SIG-M5 (cell line): ENCODE measurements around the gene TSPAN5.
"Not testable (repeated sequence)": the region's sequence is repeated elsewhere in the genome, so short reads cannot be mapped to it uniquely, and the experiment has no call there.

Source experiments
- DNase-seq: peaks from one replicate; lab custom pipeline; 2025; lab: John Stamatoyannopoulos, UW

TSPAN5 gene

GRCh38 chr4:98461121-98461865, 197.1 kb downstream of the TSPAN5 start:
- not testable (repeated sequence) for DNase-seq

- not testable (repeated sequence) for DNase-seq
Measured at GRCh38 chr4:98457422-98457821, 201.0 kb downstream of the TSPAN5 start.

GRCh38 chr4:98452091-98452490, 206.3 kb downstream of the TSPAN5 start:
- DNase-seq, result no peak

- no peak for DNase-seq
Measured at GRCh38 chr4:98448908-98449307, 209.5 kb downstream of the TSPAN5 start.

- DNase-seq, result no peak
Measured at GRCh38 chr4:98447648-98448047, 210.8 kb downstream of the TSPAN5 start.

GRCh38 chr4:98446499-98447375, 211.7 kb downstream of the TSPAN5 start:
- DNase-seq, result no peak

- DNase-seq, result no peak
Measured at GRCh38 chr4:98444371-98444770, 214.0 kb downstream of the TSPAN5 start.

GRCh38 chr4:98434816-98435215, 223.6 kb downstream of the TSPAN5 start:
- no peak for DNase-seq

GRCh38 chr4:98433691-98434090, 224.7 kb downstream of the TSPAN5 start:
- DNase-seq, result no peak

GRCh38 chr4:98430708-98431403, 227.6 kb downstream of the TSPAN5 start:
- no peak for DNase-seq

GRCh38 chr4:98423009-98423408, 235.4 kb downstream of the TSPAN5 start:
- no peak for DNase-seq

GRCh38 chr4:98421111-98421510, 237.3 kb downstream of the TSPAN5 start:
- DNase-seq, result no peak
